Astrocyte of the spinal cord (primary cell): ENCODE results near the gene ZNF341.

Source experiments
- DNase-seq: peaks from one replicate; pipeline ENCODE4 v3.0.0; 2011; ENCODE audit warnings: low read depth, low spot score
- H3K4me3 ChIP-seq: 2 replicates; pipeline ENCODE4 v1.5.1; 2011; ENCODE audit warnings: low read depth, mild to moderate bottlenecking, low read length, moderate library complexity
- in situ Hi-C: cut with HindIII; loops from 2 replicates; pipeline ENCODE4 v1.10.0; 2017; ENCODE audit warnings: low sequenced_read_pairs
- TF ChIP-seq, protein P1 (sequence below): IDR thresholded peaks from 2 replicates; pipeline ENCODE4 v1.5.1; 2012; ENCODE audit warnings: low read depth, mild to moderate bottlenecking, low read length, inconsistent platforms

ZNF341 gene

DNA sequence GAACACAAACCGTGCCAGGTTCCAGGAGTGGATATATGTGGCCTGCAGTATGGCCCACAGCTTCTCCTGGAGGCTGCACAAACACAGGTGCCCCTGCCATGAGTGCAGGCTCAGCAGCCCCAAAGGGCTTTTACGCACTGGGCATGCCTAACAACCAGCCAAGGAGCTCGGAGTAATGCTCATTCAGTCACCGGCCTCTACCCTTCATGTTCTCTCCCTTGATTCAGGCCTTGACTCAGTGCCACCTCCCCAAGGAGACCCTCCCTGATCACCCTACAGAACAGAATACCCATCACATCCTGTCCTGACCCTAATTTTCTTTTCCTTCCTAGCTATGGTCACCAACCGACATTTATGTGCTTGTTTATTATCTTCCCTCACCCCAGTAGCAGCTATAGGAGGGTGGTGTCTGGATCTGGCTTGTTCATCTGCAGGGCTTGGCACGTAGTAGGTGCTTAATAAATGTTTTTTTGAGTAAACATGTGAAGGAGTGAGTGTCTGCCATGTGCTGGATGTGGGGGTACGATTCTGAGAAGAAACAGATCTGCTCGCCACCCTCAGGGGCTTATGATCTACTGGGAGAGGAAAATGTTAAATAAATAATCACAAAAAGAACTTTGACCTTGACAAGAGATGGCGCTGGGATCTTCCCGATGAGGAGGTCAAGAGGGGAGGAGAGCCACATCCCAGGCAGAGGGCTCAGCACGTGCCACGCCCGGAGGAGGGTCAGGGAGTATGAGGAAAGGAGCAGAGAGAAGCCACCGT lies 20.9 kb upstream of the ZNF341 start:
- TF ChIP-seq, protein P1, sequence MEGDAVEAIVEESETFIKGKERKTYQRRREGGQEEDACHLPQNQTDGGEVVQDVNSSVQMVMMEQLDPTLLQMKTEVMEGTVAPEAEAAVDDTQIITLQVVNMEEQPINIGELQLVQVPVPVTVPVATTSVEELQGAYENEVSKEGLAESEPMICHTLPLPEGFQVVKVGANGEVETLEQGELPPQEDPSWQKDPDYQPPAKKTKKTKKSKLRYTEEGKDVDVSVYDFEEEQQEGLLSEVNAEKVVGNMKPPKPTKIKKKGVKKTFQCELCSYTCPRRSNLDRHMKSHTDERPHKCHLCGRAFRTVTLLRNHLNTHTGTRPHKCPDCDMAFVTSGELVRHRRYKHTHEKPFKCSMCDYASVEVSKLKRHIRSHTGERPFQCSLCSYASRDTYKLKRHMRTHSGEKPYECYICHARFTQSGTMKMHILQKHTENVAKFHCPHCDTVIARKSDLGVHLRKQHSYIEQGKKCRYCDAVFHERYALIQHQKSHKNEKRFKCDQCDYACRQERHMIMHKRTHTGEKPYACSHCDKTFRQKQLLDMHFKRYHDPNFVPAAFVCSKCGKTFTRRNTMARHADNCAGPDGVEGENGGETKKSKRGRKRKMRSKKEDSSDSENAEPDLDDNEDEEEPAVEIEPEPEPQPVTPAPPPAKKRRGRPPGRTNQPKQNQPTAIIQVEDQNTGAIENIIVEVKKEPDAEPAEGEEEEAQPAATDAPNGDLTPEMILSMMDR = no peak
- in situ Hi-C loops = no loop called here
- no peak overlapping the region for H3K4me3 ChIP-seq
- DNase-seq = no peak

DNA sequence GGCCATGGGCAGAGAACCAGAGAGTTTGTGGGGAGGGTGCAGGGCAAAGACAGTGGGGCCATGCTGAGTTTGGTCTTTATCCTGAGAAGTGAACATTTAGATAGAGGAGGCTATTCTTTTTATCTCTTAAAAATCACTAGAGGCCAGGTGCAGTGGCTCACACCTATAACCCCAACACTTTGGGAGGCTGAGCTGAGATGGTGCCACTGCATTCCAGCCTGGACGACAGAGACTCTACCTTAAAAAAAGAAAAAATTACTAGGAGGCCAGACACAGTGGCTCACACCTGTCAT lies 20.4 kb upstream of the ZNF341 start:
- TF ChIP-seq, protein P1 = no peak
- no peak overlapping the region for H3K4me3 ChIP-seq
- DNase-seq = no peak
- in situ Hi-C loops = no loop called here

DNA sequence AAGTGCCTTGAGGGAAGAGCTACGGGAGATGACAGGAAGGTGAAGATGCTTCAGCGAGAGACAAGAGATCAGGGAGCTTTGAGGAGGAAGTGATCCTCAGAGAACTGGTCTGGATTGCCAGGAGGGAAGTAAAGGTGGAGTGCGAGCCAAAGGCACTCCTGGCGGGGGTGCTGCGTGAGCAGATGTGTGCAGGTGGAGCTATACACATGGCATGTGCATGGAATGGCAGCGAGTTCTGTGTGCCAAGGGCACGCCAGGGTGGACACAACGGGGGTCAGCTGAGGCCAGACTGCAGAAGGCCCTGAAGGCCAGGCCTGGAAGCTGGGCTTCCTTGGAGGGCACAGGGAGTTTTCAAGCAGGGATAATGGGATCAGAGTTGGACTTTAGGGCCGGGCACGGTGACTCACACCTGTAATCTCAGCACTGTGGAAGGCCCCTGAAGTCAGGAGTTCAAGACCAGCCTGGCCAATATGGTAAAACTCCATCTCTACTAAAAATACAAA lies 17.9 kb upstream of the ZNF341 start:
- in situ Hi-C loops = no loop called here
- no peak for DNase-seq
- H3K4me3 ChIP-seq = no peak overlapping the region
- TF ChIP-seq, protein P1 = no peak

DNA sequence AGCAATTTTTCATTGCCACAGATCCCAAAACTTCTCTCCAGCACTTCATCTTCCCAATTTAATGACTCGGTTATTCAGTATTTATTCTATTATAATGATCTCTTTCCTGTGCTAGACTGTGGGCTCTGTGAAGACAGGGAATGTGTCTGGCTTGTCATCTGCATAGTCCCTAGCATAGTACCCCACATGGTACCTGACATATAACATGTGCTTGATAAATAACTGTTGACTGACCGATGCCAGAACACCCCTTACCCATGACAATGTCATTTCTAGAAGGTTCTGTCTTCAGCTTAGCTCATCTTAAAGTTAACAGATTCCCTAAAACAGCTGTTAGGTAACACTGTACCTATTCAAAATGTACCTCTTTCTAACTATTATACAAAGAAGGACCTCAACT lies 15.3 kb upstream of the ZNF341 start:
- TF ChIP-seq, protein P1 = no peak
- DNase-seq = no peak
- in situ Hi-C loops = no loop called here
- no peak overlapping the region for H3K4me3 ChIP-seq

DNA sequence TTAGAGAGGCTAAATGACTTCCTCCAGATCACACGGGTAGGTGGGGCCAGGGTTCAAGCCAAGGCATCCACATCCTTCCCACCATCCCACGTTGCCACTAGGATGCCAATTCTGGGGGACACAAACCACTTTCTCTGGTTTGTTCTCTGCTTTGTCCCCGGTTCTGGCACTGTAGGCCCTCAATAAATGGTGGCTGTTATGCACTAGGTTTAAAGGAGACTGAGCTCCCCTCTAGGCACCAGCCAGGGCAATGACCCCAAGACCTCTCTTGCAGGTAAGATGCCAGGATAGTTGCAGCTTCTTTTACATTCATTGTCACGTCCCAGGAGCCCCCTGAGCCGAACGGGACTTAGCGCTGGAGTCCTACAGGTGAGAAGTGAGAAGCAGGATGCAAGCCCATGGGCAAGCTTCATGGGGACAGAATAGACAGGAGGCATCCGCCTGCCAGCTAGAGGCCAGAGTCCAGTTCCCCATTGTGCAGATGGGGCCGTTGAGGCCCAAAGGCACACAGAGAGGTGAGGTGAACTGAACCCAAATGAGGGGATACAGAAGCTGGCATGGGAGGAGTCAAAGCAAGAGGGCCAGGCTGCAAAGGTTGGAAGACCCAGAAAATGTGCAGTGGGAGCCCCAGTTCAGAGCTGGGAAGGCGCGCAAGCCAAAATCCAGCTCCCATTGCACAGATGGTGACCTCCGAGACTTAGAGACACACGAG lies 12.4 kb upstream of the ZNF341 start:
- H3K4me3 ChIP-seq = peak overlapping the region; percentile 81
- DNase-seq = no peak

DNA sequence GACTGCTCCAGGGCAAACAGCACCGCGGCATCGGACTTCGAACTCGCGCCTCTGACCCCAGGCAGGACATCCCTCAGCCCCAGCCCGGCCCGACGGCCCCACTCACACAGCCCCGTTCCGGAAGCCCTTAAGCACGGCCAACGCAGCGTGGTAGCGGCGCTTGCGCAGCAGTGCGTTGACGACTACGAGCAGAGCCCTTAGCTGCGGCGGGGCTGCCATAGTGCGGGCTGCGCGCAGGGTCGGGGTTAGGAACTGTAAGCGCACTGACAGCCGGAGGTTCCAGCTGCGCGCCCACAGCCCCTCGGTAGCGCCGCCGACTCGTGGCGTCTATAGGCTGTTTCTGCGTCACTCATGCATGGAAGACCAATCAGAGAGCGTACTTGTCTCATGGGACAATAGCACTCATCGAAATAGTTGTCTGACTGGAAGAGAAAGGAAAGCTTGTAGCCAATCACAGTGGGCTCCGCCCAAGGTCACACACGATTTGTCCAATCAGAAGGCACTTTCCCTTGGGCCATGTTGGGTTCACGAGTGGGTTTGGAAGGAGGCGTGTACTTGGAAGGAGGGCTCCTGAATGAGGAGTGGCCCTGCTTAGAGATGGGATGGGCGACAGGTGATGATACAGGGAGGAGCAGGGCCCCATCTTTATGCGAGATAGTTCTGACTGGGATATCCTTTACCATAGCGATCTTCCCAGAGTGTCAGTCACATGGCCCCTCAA lies 11.6 kb upstream of the ZNF341 start, which contains the start of gene PXMP4:
Gene PXMP4, minus strand, starts transcription at position 322 of the 721 bp plus-strand sequence. Its CDS starts 103 bp downstream, at position 219.
- TF ChIP-seq, protein P1 = no peak
- in situ Hi-C loops = no loop called here
- peak within 1 kb of the TSS; percentile 81 for H3K4me3 ChIP-seq
- DNase-seq = peak; percentile 97

More for the DNA sequence above, 12.4 kb upstream of the ZNF341 start:
- in situ Hi-C loops = no loop called here
- TF ChIP-seq, protein P1 = no peak
